Endothelial cell of umbilical vein (primary cell): ENCODE measurements around the gene SVOP.

Source experiments
- CTCF ChIP-seq, 2 donors: IDR thresholded peaks; 1 replicate in 1 of 2; 2 replicates in 1 of 2; pipeline ENCODE4 v1.5.1; 2011; ENCODE audit warnings: low read length in 2 of 2, mild to moderate bottlenecking in 2 of 2, moderate library complexity in 2 of 2, control low read depth in 1 of 2, inconsistent platforms in 1 of 2, low read depth in 1 of 2; ENCODE audit not compliant: insufficient read depth in 1 of 2; ENCODE audit errors: extremely low read depth in 1 of 2
- EZH2 ChIP-seq: IDR thresholded peaks from 2 replicates; pipeline ENCODE4 v1.6.1; 2012; ENCODE audit warnings: borderline replicate concordance, low read depth, mild to moderate bottlenecking, moderate library complexity, low read length, inconsistent platforms; ENCODE audit not compliant: severe bottlenecking
- GATA2 ChIP-seq: IDR thresholded peaks from 2 replicates; pipeline ENCODE4 v1.7.0; 2011; ENCODE audit warnings: low read depth, mild to moderate bottlenecking, moderate library complexity, mixed read lengths, low read length; ENCODE audit not compliant: insufficient read length, insufficient read depth
- MAX ChIP-seq: IDR thresholded peaks from 2 replicates; pipeline ENCODE4 v1.6.1; 2011; ENCODE audit not compliant: insufficient read depth, insufficient read length
- MYC ChIP-seq: IDR thresholded peaks from one replicate; pipeline ENCODE4 v1.6.1; 2011; ENCODE audit warnings: mild to moderate bottlenecking, low read depth, low read length
- POLR2A ChIP-seq: IDR thresholded peaks from 2 replicates; pipeline ENCODE4 v1.6.1; 2012; ENCODE audit warnings: low read depth, mild to moderate bottlenecking, control low read depth, low read length

- TF ChIP-seq POLR2A: no peak
- no peak for TF ChIP-seq EZH2
- TF ChIP-seq CTCF (IDR thresholded peaks at IDR 0.05; ENCODE audit: extremely low read depth in 1 of 2, insufficient read depth in 1 of 2, low read depth in 1 of 2, low read length in 2 of 2): no peak
- no peak for TF ChIP-seq GATA2
- no peak for TF ChIP-seq MYC
- TF ChIP-seq MAX: no peak
Measured at GRCh38 chr12:108935159-108935763, 85.6 kb downstream of the SVOP start.
